ENCODE data around the gene PTBP2.

PTBP2 gene

GRCh38 chr1:96721416-96722160 lies at the start of gene PTBP2:
Gene PTBP2 (plus strand): TSS chr1:96721784. CDS start chr1:96721865, 81 bp downstream.
- peak; percentile 70 to 78 for DNase-seq

GRCh38 chr1:96674915-96675314 lies 46.7 kb upstream of the PTBP2 start:
- DNase-seq = no peak

- DNase-seq = no peak
These were observed 39.5 kb upstream of the PTBP2 start for GRCh38 chr1:96682056-96682455.

GRCh38 chr1:96683931-96684330 lies 37.7 kb upstream of the PTBP2 start:
- no peak for DNase-seq

- DNase-seq = no peak
These were observed 36.8 kb upstream of the PTBP2 start for GRCh38 chr1:96684744-96685143.

- no peak for DNase-seq
These were observed 32.8 kb upstream of the PTBP2 start for GRCh38 chr1:96688767-96689166.

- DNase-seq = no peak
These were observed 25.6 kb upstream of the PTBP2 start for GRCh38 chr1:96695954-96696353.

GRCh38 chr1:96698342-96698983 lies 23.1 kb upstream of the PTBP2 start:
- no peak for DNase-seq

GRCh38 chr1:96703186-96703585 lies 18.4 kb upstream of the PTBP2 start:
- no peak for DNase-seq

- DNase-seq = no peak
These were observed 14.6 kb upstream of the PTBP2 start for GRCh38 chr1:96707023-96707422.

- DNase-seq = no peak
These were observed 13.1 kb upstream of the PTBP2 start for GRCh38 chr1:96708482-96708881.

GRCh38 chr1:96710708-96711477 lies 10.7 kb upstream of the PTBP2 start:
- DNase-seq = no peak

- no peak for DNase-seq
These were observed 7.9 kb upstream of the PTBP2 start for GRCh38 chr1:96713649-96714048.

GRCh38 chr1:96714881-96715280 lies 6.7 kb upstream of the PTBP2 start:
- DNase-seq = no peak

GRCh38 chr1:96715482-96715881 lies 6.1 kb upstream of the PTBP2 start:
- DNase-seq = no peak

GRCh38 chr1:96721053-96721415 lies 550 bp upstream of the PTBP2 start:
- DNase-seq = no peak

GRCh38 chr1:96722161-96722922 lies 758 bp downstream of the PTBP2 start:
- DNase-seq = peak in 1 of 2 donors; percentile 36

- no peak for DNase-seq
These were observed 1.4 kb downstream of the PTBP2 start for GRCh38 chr1:96722958-96723357.

GRCh38 chr1:96723377-96723776 lies 1.8 kb downstream of the PTBP2 start:
- no peak for DNase-seq

- DNase-seq = no peak
These were observed 2.4 kb downstream of the PTBP2 start for GRCh38 chr1:96723936-96724335.

- no peak for DNase-seq
These were observed 6.3 kb downstream of the PTBP2 start for GRCh38 chr1:96727860-96728259.

- no peak for DNase-seq
These were observed 9.2 kb downstream of the PTBP2 start for GRCh38 chr1:96730574-96731298.

Data from stimulated activated CD4-positive, alpha-beta T cell treated with anti-CD3 and anti-CD28 coated beads, Interleukin-2, amount 100 ng/mL, for 48 hours (primary cell).